Stimulated activated CD4-positive, alpha-beta T cell treated with anti-CD3 and anti-CD28 coated beads, TNF-alpha, amount 100 ng/mL, for 24 hours (primary cell): ENCODE data around the gene KMT2D.

Experiments
- DNase-seq, 3 experiments: peaks; one replicate each; pipeline ENCODE4 v3.0.0-alpha.2; 2020; ENCODE audit warnings: low read depth in 3 of 3

KMT2D gene

GRCh38 chr12:49054524-49054923 lies 6.1 kb downstream of the KMT2D start:
- DNase-seq: no peak

GRCh38 chr12:49054096-49054495 lies 6.5 kb downstream of the KMT2D start:
- no peak for DNase-seq

- DNase-seq: no peak
Measured at GRCh38 chr12:49052451-49053208, 8.0 kb downstream of the KMT2D start.

GRCh38 chr12:49051777-49052438 lies 8.7 kb downstream of the KMT2D start:
- DNase-seq: no peak

DNA sequence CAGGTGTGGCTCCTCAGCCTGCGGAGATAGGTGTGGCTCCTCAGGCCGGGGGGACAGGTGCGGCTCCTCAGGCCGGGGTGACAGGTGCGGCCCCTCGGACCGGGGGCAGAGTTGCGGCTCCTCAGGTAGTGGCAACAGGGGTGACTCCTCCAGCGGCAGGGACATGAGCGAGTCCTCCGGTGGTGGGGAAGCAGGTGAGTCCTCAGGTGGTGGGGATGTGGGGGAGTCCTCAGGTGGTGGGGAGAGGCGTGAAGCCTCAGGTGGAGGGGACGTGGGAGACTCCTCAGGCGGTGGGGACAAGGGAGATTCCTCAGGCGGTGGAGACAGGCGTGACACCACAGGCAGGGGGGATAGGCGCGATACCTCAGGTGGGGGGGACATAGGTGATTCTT lies 9.2 kb downstream of the KMT2D start:
- no peak for DNase-seq

GRCh38 chr12:49050507-49051372 lies 9.9 kb downstream of the KMT2D start:
- no peak for DNase-seq

GRCh38 chr12:49049566-49050224 lies 10.9 kb downstream of the KMT2D start:
- DNase-seq: no peak

GRCh38 chr12:49048953-49049352 lies 11.6 kb downstream of the KMT2D start:
- no peak for DNase-seq

- DNase-seq: no peak
Measured at GRCh38 chr12:49046129-49046895, 14.3 kb downstream of the KMT2D start.

GRCh38 chr12:49044660-49045059 lies 15.9 kb downstream of the KMT2D start:
- no peak for DNase-seq

GRCh38 chr12:49043856-49044258 lies 16.7 kb downstream of the KMT2D start:
- peak; percentile 54 to 77 (median 59) for DNase-seq

DNA sequence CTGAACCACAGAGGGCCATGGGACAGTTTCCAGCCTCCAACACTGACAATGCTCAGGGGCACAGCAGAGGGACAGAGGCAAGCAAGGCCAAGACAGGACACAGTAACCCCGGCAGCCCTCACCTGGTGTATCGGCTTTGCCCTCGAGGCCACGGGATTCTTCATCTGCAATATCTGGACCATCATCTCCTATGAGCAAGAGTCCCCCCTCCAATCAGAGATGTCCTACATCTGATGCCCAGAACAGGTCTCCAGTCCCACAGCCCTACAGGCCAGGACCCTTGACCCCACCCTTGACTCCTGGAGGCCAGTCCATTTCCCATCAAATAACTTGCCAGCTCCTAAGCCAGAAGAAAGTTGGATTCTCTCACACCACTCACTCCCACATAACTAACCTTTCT lies 17.4 kb downstream of the KMT2D start:
- DNase-seq: no peak

DNA sequence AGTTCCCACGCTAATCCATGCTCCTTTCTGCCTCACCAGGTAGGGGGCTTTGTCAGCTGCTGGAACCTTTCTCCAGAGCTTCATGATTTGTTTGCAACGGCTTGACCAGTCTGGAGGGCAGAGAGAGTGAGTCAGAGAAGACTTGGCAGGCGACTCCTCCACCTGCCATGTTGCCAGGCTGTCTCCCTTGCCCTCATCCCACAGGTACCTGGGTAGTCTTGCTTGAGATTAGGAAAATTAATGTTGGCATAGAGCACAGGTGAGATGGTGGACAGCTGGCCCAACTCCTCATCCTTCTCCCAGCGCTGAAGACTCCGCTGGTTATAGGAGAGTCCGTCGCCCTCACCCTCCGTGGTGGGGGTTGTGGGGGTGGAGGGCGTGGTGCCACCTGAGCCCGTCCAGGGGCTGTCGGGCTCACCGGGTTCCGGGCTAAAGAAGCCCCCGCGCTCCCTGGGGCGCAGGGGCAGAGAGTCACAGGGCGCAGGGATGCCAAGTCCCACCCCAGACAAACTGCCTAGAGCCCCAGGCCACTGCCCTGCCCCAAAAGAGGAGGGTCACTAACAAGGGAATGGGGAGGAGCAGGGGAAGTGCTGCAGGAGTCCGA lies 18.6 kb downstream of the KMT2D start:
- no peak for DNase-seq

GRCh38 chr12:49041036-49041880 lies 19.3 kb downstream of the KMT2D start:
- DNase-seq: no peak

DNA sequence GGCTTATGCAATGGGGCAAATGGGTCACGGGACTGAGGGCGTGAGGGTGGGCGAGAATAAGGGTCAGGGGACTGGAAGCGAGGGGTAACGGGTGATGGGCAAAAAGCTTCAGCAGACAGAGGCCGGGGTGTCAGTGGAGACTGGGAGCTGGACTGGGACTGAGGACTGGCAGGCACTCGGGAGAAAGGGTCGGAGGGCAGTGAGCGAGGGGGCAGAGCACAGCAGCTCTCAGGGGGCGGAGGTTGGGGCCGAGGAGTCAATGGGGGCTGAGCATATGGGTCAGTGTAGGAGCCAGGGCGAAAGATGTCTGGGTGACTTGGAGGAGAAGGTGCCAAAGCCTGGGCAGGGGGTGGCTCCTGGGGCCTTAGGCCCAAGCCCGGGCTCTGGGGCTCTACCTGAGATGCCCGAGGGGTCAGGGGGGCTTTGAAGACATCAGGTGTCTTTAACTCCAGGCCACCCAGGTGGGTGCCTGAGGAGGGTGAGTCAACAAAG lies 20.2 kb downstream of the KMT2D start:
- no peak for DNase-seq

DNA sequence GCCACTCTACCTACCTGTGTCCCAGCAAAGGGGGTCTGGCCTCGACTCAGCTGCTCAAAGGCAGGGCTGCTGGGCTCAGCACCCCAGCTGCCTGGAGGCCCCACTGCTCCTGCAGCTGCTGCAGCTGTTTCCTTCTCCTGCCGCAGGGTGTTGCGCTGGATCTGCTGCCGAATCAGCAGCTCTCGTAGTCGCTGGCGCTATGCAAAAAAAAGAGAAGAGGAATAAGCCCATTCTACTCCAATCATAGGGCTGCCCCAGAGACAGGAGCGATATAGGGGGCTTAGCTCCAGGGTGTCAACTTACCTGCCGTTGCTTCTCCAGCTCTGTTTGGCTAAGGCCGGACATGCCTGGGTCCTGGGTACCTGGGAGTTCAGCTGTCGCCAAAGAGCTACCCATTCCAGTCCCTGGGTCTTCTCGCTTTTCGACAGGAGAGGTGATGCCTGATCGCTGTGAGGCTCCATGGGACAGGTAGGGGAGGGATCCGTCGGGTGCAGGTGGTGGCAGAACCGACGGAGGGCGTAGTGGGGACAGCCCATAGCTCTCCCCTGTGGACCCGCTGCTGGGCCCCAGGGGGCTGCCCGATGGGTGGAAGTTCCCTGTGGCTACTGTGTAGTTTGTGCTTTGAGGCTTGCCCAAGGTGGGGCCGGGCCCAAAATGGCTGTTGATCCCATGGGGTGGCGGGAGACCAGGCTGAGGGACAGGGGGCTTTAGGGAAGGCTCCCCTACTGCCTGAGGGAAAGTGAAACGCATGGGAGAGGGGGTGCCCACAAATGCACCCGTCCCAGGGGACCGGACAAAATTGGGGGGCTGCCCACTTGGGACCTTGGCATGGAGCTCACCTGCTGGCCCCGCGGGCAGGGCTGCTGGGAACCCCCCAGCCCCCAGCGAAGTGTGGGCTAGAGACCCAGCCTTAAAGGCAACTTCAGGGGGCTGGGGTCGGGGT lies 20.9 kb downstream of the KMT2D start:
- DNase-seq: no peak

GRCh38 chr12:49038291-49038955 lies 22.2 kb downstream of the KMT2D start:
- no peak for DNase-seq

DNA sequence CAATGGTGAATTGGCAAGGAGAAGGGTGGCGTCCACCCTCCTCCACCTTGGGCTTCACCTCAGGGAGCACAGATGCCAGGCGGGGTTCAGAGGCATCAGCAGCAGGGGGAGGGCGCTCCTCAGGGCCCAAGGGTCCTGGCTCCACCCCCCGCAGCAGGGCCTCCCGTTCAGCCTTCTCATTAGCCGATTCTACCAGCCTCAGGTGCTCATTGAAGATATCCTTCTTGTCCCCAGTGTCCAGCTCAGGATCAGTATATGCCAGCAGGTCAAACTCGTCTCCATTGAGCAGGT lies 22.7 kb downstream of the KMT2D start:
- DNase-seq: no peak
